ENCODE data around the gene SMTN.

The SMTN gene

DNA sequence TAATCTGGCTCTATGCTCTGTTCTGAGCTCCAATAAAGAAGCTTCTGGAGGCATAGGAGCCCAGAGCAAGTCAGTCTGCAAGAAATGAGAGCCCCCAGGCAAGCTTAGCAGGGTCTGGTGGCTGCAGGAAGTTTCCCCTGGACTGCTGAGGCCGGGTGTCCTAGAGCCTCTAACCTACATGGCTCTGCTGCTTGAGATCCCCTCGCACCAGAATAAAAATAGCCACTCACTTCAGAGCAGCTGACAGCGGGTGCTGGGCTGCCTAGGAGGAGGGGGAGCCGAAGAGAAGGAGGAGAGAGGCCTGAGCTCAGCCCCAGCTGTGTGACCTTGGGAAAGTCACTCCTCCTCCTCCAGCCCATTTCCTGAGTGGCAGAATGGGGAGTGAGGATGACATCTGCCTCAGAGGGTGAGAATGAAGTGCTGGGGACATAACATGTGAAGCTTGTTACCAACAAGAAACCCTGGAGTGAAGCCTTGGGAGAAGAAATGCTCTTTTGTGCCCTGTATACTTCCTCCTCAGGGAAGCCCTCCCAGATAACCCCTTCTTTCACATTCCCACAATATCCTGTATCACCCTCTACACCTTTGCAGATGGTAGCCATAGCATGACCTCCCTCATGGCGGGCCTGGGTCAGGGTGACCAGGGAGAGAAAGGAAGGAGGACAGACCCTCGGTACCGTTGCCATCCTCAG, 38.1 kb downstream of the SMTN start:
- CTCF ChIA-PET: interaction anchor here (0.9 kb wide), 1 partner anchor 93 kb away, joined by 3 read pairs; the partner anchor contains the start of gene LIMK2

DNA sequence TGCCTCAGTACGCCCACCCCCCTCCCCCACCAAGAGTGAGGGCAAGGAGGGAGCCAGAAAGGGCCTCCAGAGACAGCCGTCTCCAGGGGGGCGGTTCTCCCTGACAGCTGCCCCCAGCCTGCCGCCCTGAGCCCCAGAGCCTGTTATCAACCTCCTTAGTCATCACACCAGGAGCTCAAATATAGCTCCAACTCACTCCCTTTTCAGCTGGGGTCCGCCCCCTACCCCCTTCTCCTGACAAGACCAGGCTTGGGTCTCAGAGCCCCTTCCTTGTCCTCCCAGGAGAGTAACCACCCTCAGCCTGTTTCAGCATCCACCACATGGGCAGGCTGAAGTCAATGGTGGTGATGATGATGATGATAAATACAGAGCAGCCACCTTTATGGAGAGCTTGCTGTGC, 39.1 kb downstream of the SMTN start:
- WGBS (ENCODE audit: insufficient coverage): 100% methylated on average over 1 of the region's 5 CpGs
- no peak overlapping the region for H3K4me3 ChIP-seq (ENCODE audit: control insufficient read depth in 1 of 7, extremely low read depth in 1 of 7, insufficient read depth in 4 of 7, low read depth in 2 of 7, low read length in 6 of 7)
- ChIA-PET CTCF (interaction anchor here (0.6 kb wide), 1 partner anchor 363 kb away, joined by 5 read pairs; no protein-coding TSS in a partner anchor), POLR2A (interaction anchor here (0.6 kb wide), 1 partner anchor 556 kb away, joined by 3 read pairs; no protein-coding TSS in a partner anchor)
- H3K27me3 ChIP-seq (replicated peaks in 2 of 5; ENCODE audit: control insufficient read depth in 4 of 5, insufficient read depth in 5 of 5, low read length in 4 of 5): no peaks in the 10 kb centered on the region
- H3K9me3 ChIP-seq (ENCODE audit: control extremely low read depth in 1 of 5, control insufficient read depth in 4 of 5, insufficient read depth in 2 of 5, low read depth in 1 of 5, low read length in 4 of 5): no peaks in the 10 kb centered on the region
- H3K4me1 ChIP-seq (ENCODE audit: control extremely low read depth in 1 of 4, control insufficient read depth in 4 of 4, insufficient read depth in 4 of 4, low read length in 3 of 4): peaks cover 0 to 3% (median under 1%) of the 10 kb centered on the region in 4 experiments
- H3K36me3 ChIP-seq (ENCODE audit: control insufficient read depth in 4 of 4, insufficient read depth in 4 of 4, low read length in 3 of 4): no peaks in the 10 kb centered on the region
- DNase-seq: no peak
- no peak overlapping the region for H3K27ac ChIP-seq (ENCODE audit: insufficient read depth in 1 of 2, low read depth in 1 of 2, low read length in 2 of 2, poor library complexity in 1 of 2, severe bottlenecking in 2 of 2)

More for the DNA sequence above, 38.1 kb downstream of the SMTN start:
- H3K4me1 ChIP-seq (ENCODE audit: control extremely low read depth in 1 of 4, control insufficient read depth in 4 of 4, insufficient read depth in 4 of 4, low read length in 3 of 4): peaks cover 0 to 3% (median under 1%) of the 10 kb centered on the region in 4 experiments
- no peak for DNase-seq
- H3K4me3 ChIP-seq (ENCODE audit: control insufficient read depth in 1 of 7, extremely low read depth in 1 of 7, insufficient read depth in 4 of 7, low read depth in 2 of 7, low read length in 6 of 7): no peak overlapping the region
- H3K27ac ChIP-seq (ENCODE audit: insufficient read depth in 1 of 2, low read depth in 1 of 2, low read length in 2 of 2, poor library complexity in 1 of 2, severe bottlenecking in 2 of 2): no peak overlapping the region
- POLR2A ChIA-PET: no interaction called here
- no peaks in the 10 kb centered on the region for H3K27me3 ChIP-seq (replicated peaks in 2 of 5; ENCODE audit: control insufficient read depth in 4 of 5, insufficient read depth in 5 of 5, low read length in 4 of 5)
- no peaks in the 10 kb centered on the region for H3K9me3 ChIP-seq (ENCODE audit: control extremely low read depth in 1 of 5, control insufficient read depth in 4 of 5, insufficient read depth in 2 of 5, low read depth in 1 of 5, low read length in 4 of 5)
- 98% methylated on average over 5 of the region's 7 CpGs for WGBS (ENCODE audit: insufficient coverage)
- H3K36me3 ChIP-seq (ENCODE audit: control insufficient read depth in 4 of 4, insufficient read depth in 4 of 4, low read length in 3 of 4): no peaks in the 10 kb centered on the region

DNA sequence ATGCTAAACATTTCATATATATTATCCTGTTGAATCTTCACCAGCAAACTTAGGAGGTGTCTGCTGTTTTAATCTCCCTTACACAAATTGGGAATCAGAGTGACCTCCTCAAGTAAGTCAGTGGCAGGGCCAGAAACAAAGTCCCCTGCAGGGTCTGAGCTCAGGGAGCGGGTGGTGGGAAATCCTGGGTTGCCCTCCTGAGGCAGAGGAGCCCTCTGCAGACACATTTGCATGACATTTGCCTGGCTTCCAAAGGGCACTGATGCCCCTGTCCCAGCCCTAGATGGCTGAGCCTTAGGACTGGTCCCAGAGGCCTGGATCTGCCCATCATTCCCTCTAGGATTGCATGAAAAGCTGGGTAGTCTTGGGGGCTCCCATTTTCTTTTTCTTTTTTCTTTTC, 39.5 kb downstream of the SMTN start:
- DNase-seq: no peak
- Histone ChIP-seq H3K27me3 (replicated peaks in 2 of 5; ENCODE audit: control insufficient read depth in 4 of 5, insufficient read depth in 5 of 5, low read length in 4 of 5) (no peaks in the 10 kb centered on the region), H3K9me3 (ENCODE audit: control extremely low read depth in 1 of 5, control insufficient read depth in 4 of 5, insufficient read depth in 2 of 5, low read depth in 1 of 5, low read length in 4 of 5) (no peaks in the 10 kb centered on the region), H3K27ac (ENCODE audit: insufficient read depth in 1 of 2, low read depth in 1 of 2, low read length in 2 of 2, poor library complexity in 1 of 2, severe bottlenecking in 2 of 2) (no peak overlapping the region), H3K36me3 (ENCODE audit: control insufficient read depth in 4 of 4, insufficient read depth in 4 of 4, low read length in 3 of 4) (no peaks in the 10 kb centered on the region), H3K4me3 (ENCODE audit: control insufficient read depth in 1 of 7, extremely low read depth in 1 of 7, insufficient read depth in 4 of 7, low read depth in 2 of 7, low read length in 6 of 7) (no peak overlapping the region), H3K4me1 (ENCODE audit: control extremely low read depth in 1 of 4, control insufficient read depth in 4 of 4, insufficient read depth in 4 of 4, low read length in 3 of 4) (peaks cover 0 to 3% (median under 1%) of the 10 kb centered on the region in 4 experiments)
- 100% methylated on average over 1 of the region's 1 CpG for WGBS (ENCODE audit: insufficient coverage)
- ChIA-PET CTCF (no interaction called here), POLR2A (interaction anchor here (0.6 kb wide), 1 partner anchor 557 kb away, joined by 3 read pairs; no protein-coding TSS in a partner anchor)

DNA sequence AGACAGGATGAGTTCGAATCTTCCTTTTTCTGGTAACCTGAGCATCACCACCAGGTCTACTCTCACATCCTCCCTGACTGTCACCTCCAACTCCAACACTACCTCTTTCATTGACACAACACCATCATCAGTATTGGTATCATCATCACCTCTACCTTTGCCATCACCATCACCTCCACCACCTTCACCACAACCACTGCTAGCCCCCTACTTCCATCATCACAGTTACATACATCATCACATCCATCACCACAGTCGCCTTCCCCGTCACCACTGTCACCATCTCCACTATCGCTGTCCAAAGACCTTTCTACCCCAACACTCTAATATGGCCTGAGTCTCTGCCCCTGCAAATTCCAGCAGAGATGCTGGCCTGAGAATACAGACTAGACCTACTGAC, 40.3 kb downstream of the SMTN start:
- 95% methylated on average over 4 of the region's 4 CpGs for WGBS (ENCODE audit: insufficient coverage)
- peaks cover 0 to 3% (median under 1%) of the 10 kb centered on the region in 4 experiments for H3K4me1 ChIP-seq (ENCODE audit: control extremely low read depth in 1 of 4, control insufficient read depth in 4 of 4, insufficient read depth in 4 of 4, low read length in 3 of 4)
- no peak overlapping the region for H3K27ac ChIP-seq (ENCODE audit: insufficient read depth in 1 of 2, low read depth in 1 of 2, low read length in 2 of 2, poor library complexity in 1 of 2, severe bottlenecking in 2 of 2)

DNA sequence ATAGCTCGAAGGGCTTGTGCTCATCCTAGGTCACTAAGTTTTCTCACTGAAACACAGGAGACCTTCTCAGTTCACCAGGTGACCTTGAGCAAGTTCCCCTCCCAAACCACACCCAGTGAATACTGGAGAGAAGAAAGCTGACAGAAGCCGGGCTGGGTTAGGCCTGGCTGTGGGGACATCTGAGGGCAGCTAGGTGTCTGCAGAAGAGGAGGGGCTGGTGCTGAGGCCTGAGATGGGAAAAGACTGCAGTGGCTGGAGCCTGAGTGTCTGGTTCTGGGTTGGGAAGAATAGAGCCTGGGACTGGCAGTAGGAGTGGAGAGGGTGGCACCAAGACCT, 41.0 kb downstream of the SMTN start:
- no peaks in the 10 kb centered on the region for H3K27me3 ChIP-seq (replicated peaks in 2 of 5; ENCODE audit: control insufficient read depth in 4 of 5, insufficient read depth in 5 of 5, low read length in 4 of 5)
- ChIA-PET POLR2A (no interaction called here), CTCF (interaction anchor here (0.8 kb wide), 1 partner anchor 177 kb away, joined by 3 read pairs; no protein-coding TSS in a partner anchor)
- no peak overlapping the region for H3K4me3 ChIP-seq (ENCODE audit: control insufficient read depth in 1 of 7, extremely low read depth in 1 of 7, insufficient read depth in 4 of 7, low read depth in 2 of 7, low read length in 6 of 7)
- WGBS (ENCODE audit: insufficient coverage): 87% methylated on average over 2 of the region's 2 CpGs
- H3K27ac ChIP-seq (ENCODE audit: insufficient read depth in 1 of 2, low read depth in 1 of 2, low read length in 2 of 2, poor library complexity in 1 of 2, severe bottlenecking in 2 of 2): no peak overlapping the region
- peaks cover 0 to 3% (median 3%) of the 10 kb centered on the region in 4 experiments for H3K4me1 ChIP-seq (ENCODE audit: control extremely low read depth in 1 of 4, control insufficient read depth in 4 of 4, insufficient read depth in 4 of 4, low read length in 3 of 4)
- no peaks in the 10 kb centered on the region for H3K9me3 ChIP-seq (ENCODE audit: control extremely low read depth in 1 of 5, control insufficient read depth in 4 of 5, insufficient read depth in 2 of 5, low read depth in 1 of 5, low read length in 4 of 5)
- no peaks in the 10 kb centered on the region for H3K36me3 ChIP-seq (ENCODE audit: control insufficient read depth in 4 of 4, insufficient read depth in 4 of 4, low read length in 3 of 4)
- no peak for DNase-seq

More for the DNA sequence above, 40.3 kb downstream of the SMTN start:
- ChIA-PET CTCF (no interaction called here), POLR2A (no interaction called here)
- Histone ChIP-seq H3K4me3 (ENCODE audit: control insufficient read depth in 1 of 7, extremely low read depth in 1 of 7, insufficient read depth in 4 of 7, low read depth in 2 of 7, low read length in 6 of 7) (no peak overlapping the region), H3K36me3 (ENCODE audit: control insufficient read depth in 4 of 4, insufficient read depth in 4 of 4, low read length in 3 of 4) (no peaks in the 10 kb centered on the region), H3K27me3 (replicated peaks in 2 of 5; ENCODE audit: control insufficient read depth in 4 of 5, insufficient read depth in 5 of 5, low read length in 4 of 5) (no peaks in the 10 kb centered on the region), H3K9me3 (ENCODE audit: control extremely low read depth in 1 of 5, control insufficient read depth in 4 of 5, insufficient read depth in 2 of 5, low read depth in 1 of 5, low read length in 4 of 5) (no peaks in the 10 kb centered on the region)
- DNase-seq: no peak

DNA sequence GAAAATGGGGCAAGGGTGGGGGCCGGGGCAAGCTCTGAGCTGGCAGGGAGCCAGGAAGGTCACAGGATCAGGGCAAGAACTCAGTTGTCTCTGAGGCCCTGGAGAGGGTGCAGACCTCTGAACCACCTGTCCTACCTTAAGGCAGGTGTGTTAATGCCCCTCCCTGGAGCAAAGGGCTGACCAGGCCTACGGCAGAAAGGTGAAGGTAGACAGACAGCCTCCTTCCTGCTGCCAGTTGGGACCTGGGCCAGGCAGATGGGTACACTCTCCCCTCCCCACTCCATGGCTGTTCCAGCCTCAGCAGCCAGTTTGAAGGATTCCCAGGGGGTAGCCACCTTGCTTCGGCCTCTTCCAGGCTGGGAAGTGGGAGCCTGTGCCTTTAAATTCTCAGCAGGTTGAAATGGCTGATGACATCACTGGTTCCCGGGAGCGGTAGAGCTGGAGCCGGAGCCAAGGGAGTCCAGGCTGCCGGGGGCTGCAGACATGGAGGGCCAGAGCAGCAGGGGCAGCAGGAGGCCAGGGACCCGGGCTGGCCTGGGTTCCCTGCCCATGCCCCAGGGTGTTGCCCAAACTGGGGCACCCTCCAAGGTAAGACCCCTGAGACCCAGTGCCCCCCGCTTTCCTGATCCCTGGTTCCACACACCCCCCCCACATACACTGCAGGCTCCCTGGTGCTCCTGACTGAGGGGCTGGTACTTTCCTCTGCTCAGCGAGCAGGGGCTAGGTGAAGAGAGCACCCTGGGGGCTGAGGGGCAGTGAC, 41.6 kb downstream of the SMTN start, which contains the start of gene INPP5J:
TSS of gene INPP5J (plus strand) at position 435 of the 760 bp plus-strand sequence. CDS start at position 484, 49 bp downstream.
- WGBS (ENCODE audit: insufficient coverage): 71% methylated on average over 8 of the region's 10 CpGs
- H3K9me3 ChIP-seq (ENCODE audit: control extremely low read depth in 1 of 5, control insufficient read depth in 4 of 5, insufficient read depth in 2 of 5, low read depth in 1 of 5, low read length in 4 of 5): no peaks in the 10 kb centered on the region
- no peaks in the 10 kb centered on the region for H3K36me3 ChIP-seq (ENCODE audit: control insufficient read depth in 4 of 4, insufficient read depth in 4 of 4, low read length in 3 of 4)
- peaks cover 0 to 5% (median 3%) of the 10 kb centered on the region in 4 experiments for H3K4me1 ChIP-seq (ENCODE audit: control extremely low read depth in 1 of 4, control insufficient read depth in 4 of 4, insufficient read depth in 4 of 4, low read length in 3 of 4)
- DNase-seq: no peak
- H3K27me3 ChIP-seq (replicated peaks in 2 of 5; ENCODE audit: control insufficient read depth in 4 of 5, insufficient read depth in 5 of 5, low read length in 4 of 5): no peaks in the 10 kb centered on the region
- CTCF ChIA-PET: interaction anchor here (0.8 kb wide), 1 partner anchor 177 kb away, joined by 3 read pairs; no protein-coding TSS in a partner anchor
- no peak within 1 kb of the TSS for H3K27ac ChIP-seq (ENCODE audit: insufficient read depth in 1 of 2, low read depth in 1 of 2, low read length in 2 of 2, poor library complexity in 1 of 2, severe bottlenecking in 2 of 2)
- no peak within 1 kb of the TSS for H3K4me3 ChIP-seq (ENCODE audit: control insufficient read depth in 1 of 7, extremely low read depth in 1 of 7, insufficient read depth in 4 of 7, low read depth in 2 of 7, low read length in 6 of 7)
- POLR2A ChIA-PET: no interaction called here

DNA sequence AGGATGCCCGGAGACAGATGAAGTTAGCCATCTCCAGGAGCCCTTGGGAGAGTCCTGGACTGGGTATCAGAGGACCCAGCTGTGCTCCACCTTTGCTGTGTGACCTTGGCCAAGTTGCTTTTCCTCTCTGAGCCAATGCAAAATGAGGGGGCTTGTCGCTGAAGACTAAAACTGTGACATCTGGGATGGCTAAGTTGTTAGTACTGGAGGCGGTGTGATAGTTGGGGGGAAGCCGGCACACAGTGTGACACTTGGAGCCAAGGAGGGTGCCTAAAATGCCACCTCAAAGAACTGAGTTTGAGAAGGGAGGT, 42.1 kb downstream of the SMTN start:
- peaks cover 0 to 5% (median 3%) of the 10 kb centered on the region in 4 experiments for H3K4me1 ChIP-seq (ENCODE audit: control extremely low read depth in 1 of 4, control insufficient read depth in 4 of 4, insufficient read depth in 4 of 4, low read length in 3 of 4)
- H3K27ac ChIP-seq (ENCODE audit: insufficient read depth in 1 of 2, low read depth in 1 of 2, low read length in 2 of 2, poor library complexity in 1 of 2, severe bottlenecking in 2 of 2): no peak overlapping the region
- DNase-seq: no peak
- ChIA-PET POLR2A (no interaction called here), CTCF (no interaction called here)
- no peaks in the 10 kb centered on the region for H3K27me3 ChIP-seq (replicated peaks in 2 of 5; ENCODE audit: control insufficient read depth in 4 of 5, insufficient read depth in 5 of 5, low read length in 4 of 5)
- no peak overlapping the region for H3K4me3 ChIP-seq (ENCODE audit: control insufficient read depth in 1 of 7, extremely low read depth in 1 of 7, insufficient read depth in 4 of 7, low read depth in 2 of 7, low read length in 6 of 7)
- no peaks in the 10 kb centered on the region for H3K36me3 ChIP-seq (ENCODE audit: control insufficient read depth in 4 of 4, insufficient read depth in 4 of 4, low read length in 3 of 4)
- H3K9me3 ChIP-seq (ENCODE audit: control extremely low read depth in 1 of 5, control insufficient read depth in 4 of 5, insufficient read depth in 2 of 5, low read depth in 1 of 5, low read length in 4 of 5): no peaks in the 10 kb centered on the region
- WGBS (ENCODE audit: insufficient coverage): 95% methylated on average over 4 of the region's 4 CpGs

All from common myeloid progenitor, CD34-positive (primary cell).